ENCODE measurements around the gene CCNT2. TPM values are rescaled to one million over a fixed set of nuclear protein-coding genes. Genes with fewer than 3 reads are reported as not detected.
"Not testable (repeated sequence)": the region's sequence is repeated elsewhere in the genome, so short reads cannot be mapped to it uniquely, and the experiment has no call there.

Gene CCNT2
- total and polyA plus RNA-seq, 2 experiments from 2014 or later = 15.5 to 15.7 TPM

DNA sequence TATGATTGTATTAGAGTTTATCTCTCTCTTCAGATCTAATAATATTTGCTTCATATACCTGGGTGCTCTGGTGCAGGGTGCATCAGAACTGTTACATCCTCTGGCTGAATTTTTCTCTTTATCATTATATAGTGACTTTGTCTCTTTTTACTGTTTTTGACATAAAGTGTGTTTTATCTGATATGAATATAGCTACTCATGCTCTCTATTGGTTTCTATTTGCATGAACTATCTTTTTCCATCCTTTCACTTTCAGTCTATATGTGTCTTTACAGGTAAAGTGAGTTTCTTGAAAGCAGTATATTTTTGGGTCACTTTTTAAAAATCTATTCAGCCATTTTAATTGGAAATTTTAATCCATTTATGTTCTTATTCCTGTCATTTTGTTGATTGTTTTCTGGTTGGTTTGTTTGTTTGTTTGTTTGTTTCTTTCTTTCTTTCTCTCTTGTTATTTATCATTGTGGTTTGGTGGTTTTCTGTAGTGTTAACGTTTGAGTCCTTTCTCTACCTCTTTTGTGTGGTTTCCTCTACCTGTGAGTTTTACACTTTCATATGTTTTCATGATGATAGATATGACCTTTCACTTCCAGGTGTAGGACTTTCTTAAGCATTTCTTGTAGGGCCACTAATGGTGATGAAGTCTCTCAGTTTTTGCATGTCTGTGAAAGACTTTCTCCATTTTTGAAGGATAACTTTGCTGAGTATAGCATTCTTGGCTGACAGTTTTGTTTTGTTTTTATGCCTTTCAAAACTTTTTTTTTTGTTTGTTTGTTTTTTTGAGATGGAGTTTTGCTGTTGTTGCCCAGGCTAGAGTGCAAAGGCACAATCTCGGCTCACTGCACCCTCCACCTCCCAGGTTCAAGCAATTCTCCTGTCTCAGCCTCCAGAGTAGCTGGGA lies 54.9 kb downstream of the CCNT2 start:
- H3K9me3 ChIP-seq (ENCODE audit: low read depth) = no peaks in the 10 kb centered on the region
- no peaks in the 10 kb centered on the region for H3K36me3 ChIP-seq (ENCODE audit: low read depth)
- no peak overlapping the region for H3K4me2 ChIP-seq (ENCODE audit: unreplicated experiment)
- no peak overlapping the region for H3K27ac ChIP-seq
- TF ChIP-seq EZH2 (IDR thresholded peaks at IDR 0.05; ENCODE audit: insufficient read depth, poor library complexity, severe bottlenecking) (no peak), EZH2phosphoT487 (IDR thresholded peaks at IDR 0.05; ENCODE audit: insufficient read depth, low read depth) (no peak)
- DNase-seq = no peak
- in situ Hi-C loops (cut with MboI) = no loop called here
- no peaks in the 10 kb centered on the region for H3K27me3 ChIP-seq (replicated peaks; ENCODE audit: insufficient read depth)
- no peak overlapping the region for H3K9ac ChIP-seq
- no peaks in the 10 kb centered on the region for H3K4me1 ChIP-seq (ENCODE audit: insufficient read depth)
- H3K79me2 ChIP-seq (ENCODE audit: insufficient read depth) = no peaks in the 10 kb centered on the region
- H4K20me1 ChIP-seq (ENCODE audit: insufficient read depth) = no peaks in the 10 kb centered on the region
- WGBS, 2 experiments (ENCODE audit: low coverage in 1 of 2, low lambda C conversion rate in 2 of 2, missing lambda C conversion rate in 2 of 2) = 46 to 47% methylated on average over 2 of the region's 2 CpGs
- H3K4me3 ChIP-seq = no peak overlapping the region
- H2AFZ ChIP-seq = no peak overlapping the region
- H3F3A ChIP-seq (ENCODE audit: insufficient read depth) = no peaks in the 10 kb centered on the region
- no peaks in the 10 kb centered on the region for H3K9me2 ChIP-seq (ENCODE audit: insufficient read depth)

DNA sequence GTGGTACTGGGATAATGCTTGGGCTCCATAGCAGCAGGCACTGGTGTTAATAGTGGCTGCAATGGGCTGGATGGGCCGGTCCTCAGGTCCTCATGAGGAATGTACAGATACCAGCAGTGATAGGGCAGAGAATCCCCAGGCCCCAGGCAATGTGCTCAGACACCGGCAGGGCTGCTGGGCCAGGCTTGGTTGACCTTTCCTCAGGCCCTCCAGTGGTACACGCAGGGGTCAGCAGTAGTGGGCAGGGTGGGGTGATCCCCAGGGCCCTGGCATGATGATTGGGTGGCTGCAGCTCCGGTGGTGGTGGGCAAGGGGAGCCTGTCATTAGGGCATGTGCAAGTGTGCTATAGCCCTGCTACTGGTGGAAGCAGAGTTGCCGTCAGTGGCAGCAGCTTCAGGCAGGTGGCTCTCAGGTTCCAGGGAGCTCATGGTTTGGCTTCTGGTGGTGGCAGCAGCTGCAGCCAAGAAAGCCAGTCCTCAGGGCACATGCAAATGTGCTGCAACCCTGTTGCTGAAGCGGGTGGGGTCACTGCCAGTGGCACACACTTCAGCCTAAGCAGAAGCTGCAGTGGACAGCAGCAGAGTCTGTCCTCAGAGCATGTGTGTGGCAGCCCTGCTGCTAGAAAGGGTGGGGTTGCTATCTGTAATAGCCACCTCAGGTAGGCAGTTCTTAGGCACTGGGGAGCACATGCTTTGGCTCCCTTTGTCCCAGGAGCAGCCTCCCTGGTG lies 56.8 kb downstream of the CCNT2 start:
- in situ Hi-C loops (cut with MboI) = no loop called here
- no peak for DNase-seq

GRCh38 chr2:134976074-134976702 lies 57.6 kb downstream of the CCNT2 start:
- Histone ChIP-seq H4K20me1 (ENCODE audit: insufficient read depth) (no peaks in the 10 kb centered on the region), H3K36me3 (ENCODE audit: low read depth) (no peaks in the 10 kb centered on the region), H2AFZ (no peak overlapping the region), H3K4me1 (ENCODE audit: insufficient read depth) (no peaks in the 10 kb centered on the region), H3K27me3 (replicated peaks; ENCODE audit: insufficient read depth) (no peaks in the 10 kb centered on the region), H3K9me3 (ENCODE audit: low read depth) (no peaks in the 10 kb centered on the region), H3K9me2 (ENCODE audit: insufficient read depth) (no peaks in the 10 kb centered on the region), H3K27ac (no peak overlapping the region), H3F3A (ENCODE audit: insufficient read depth) (no peaks in the 10 kb centered on the region), H3K4me2 (ENCODE audit: unreplicated experiment) (no peak overlapping the region), H3K9ac (no peak overlapping the region), H3K4me3 (no peak overlapping the region), H3K79me2 (ENCODE audit: insufficient read depth) (no peaks in the 10 kb centered on the region)
- TF ChIP-seq EZH2phosphoT487 (IDR thresholded peaks at IDR 0.05; ENCODE audit: insufficient read depth, low read depth) = no peak
- TF ChIP-seq EZH2 (IDR thresholded peaks at IDR 0.05; ENCODE audit: insufficient read depth, poor library complexity, severe bottlenecking) = no peak
- WGBS, 2 experiments (ENCODE audit: low coverage in 1 of 2, low lambda C conversion rate in 2 of 2, missing lambda C conversion rate in 2 of 2) = 1 to 5% methylated on average over 3 of the region's 3 CpGs
- DNase-seq = no peak
- in situ Hi-C loops (cut with MboI) = no loop called here

More for the DNA sequence above, 56.8 kb downstream of the CCNT2 start:
- no peaks in the 10 kb centered on the region for H3K9me3 ChIP-seq (ENCODE audit: low read depth)
- no peaks in the 10 kb centered on the region for H3K36me3 ChIP-seq (ENCODE audit: low read depth)
- H3K9me2 ChIP-seq (ENCODE audit: insufficient read depth) = no peaks in the 10 kb centered on the region
- no peak overlapping the region for H3K4me2 ChIP-seq (ENCODE audit: unreplicated experiment)
- H3K27me3 ChIP-seq (replicated peaks; ENCODE audit: insufficient read depth) = no peaks in the 10 kb centered on the region
- H3K4me3 ChIP-seq = no peak overlapping the region
- no peaks in the 10 kb centered on the region for H3K79me2 ChIP-seq (ENCODE audit: insufficient read depth)
- H3F3A ChIP-seq (ENCODE audit: insufficient read depth) = no peaks in the 10 kb centered on the region
- H2AFZ ChIP-seq = no peak overlapping the region
- no peak for TF ChIP-seq EZH2 (IDR thresholded peaks at IDR 0.05; ENCODE audit: insufficient read depth, poor library complexity, severe bottlenecking)
- H3K4me1 ChIP-seq (ENCODE audit: insufficient read depth) = no peaks in the 10 kb centered on the region
- H4K20me1 ChIP-seq (ENCODE audit: insufficient read depth) = no peaks in the 10 kb centered on the region
- H3K9ac ChIP-seq = no peak overlapping the region
- no peak overlapping the region for H3K27ac ChIP-seq
- 60 to 68% methylated on average over 5 to 6 of the region's 6 CpGs for WGBS, 2 experiments (ENCODE audit: low coverage in 1 of 2, low lambda C conversion rate in 2 of 2, missing lambda C conversion rate in 2 of 2)

DNA sequence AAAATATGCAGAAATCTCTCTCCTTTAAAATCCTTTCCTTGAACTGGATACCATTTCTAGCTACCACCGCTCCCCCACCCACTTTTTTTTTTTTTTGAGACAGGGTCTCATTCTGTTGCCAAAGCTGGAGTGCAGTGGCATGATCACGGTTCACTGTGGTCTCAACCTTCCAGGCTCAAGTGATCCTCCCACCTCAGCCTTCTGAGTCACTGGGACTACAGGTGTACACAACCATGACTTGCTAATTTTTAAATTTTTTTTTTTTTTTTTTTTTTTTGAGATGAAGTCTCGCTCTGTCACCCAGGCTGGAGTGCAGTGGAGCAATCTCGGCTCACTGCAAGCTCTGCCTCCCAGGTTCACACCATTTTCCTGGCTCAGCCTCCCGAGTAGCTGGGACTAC lies 58.5 kb downstream of the CCNT2 start:
- H2AFZ ChIP-seq; H3K4me2 ChIP-seq (ENCODE audit: unreplicated experiment); DNase-seq; H3K27me3 ChIP-seq (replicated peaks; ENCODE audit: insufficient read depth); H3K36me3 ChIP-seq (ENCODE audit: low read depth); H3K79me2 ChIP-seq (ENCODE audit: insufficient read depth); H3K9ac ChIP-seq; H3K4me3 ChIP-seq; H3K4me1 ChIP-seq (ENCODE audit: insufficient read depth); H3K9me3 ChIP-seq (ENCODE audit: low read depth); H3F3A ChIP-seq (ENCODE audit: insufficient read depth); in situ Hi-C loops (cut with MboI); H3K27ac ChIP-seq; H4K20me1 ChIP-seq (ENCODE audit: insufficient read depth); H3K9me2 ChIP-seq (ENCODE audit: insufficient read depth): not testable (repeated sequence)
- WGBS, 2 experiments (ENCODE audit: low coverage in 1 of 2, low lambda C conversion rate in 2 of 2, missing lambda C conversion rate in 2 of 2) = 62 to 63% methylated on average over 3 to 5 of the region's 5 CpGs
